IPS-11a (cell line): ENCODE data around the gene EIF2AK2.

Source experiments
- H3K4me3 ChIP-seq: one replicate; pipeline ENCODE4 v1.5.1; 2013; ENCODE audit warnings: low read depth, low read length, control low read depth

EIF2AK2 gene

GRCh38 chr2:37104178-37104577, 52.6 kb downstream of the EIF2AK2 start:
- no peak overlapping the region for H3K4me3 ChIP-seq

GRCh38 chr2:37102588-37102987, 54.2 kb downstream of the EIF2AK2 start:
- no peak overlapping the region for H3K4me3 ChIP-seq

- H3K4me3 ChIP-seq, result no peak overlapping the region
Observed at GRCh38 chr2:37100054-37100453, 56.7 kb downstream of the EIF2AK2 start.

- no peak overlapping the region for H3K4me3 ChIP-seq
Observed at GRCh38 chr2:37098416-37099118, 58.2 kb downstream of the EIF2AK2 start.

- H3K4me3 ChIP-seq, result no peak overlapping the region
Observed at GRCh38 chr2:37096568-37096967, 60.2 kb downstream of the EIF2AK2 start.

GRCh38 chr2:37091873-37092272, 64.9 kb downstream of the EIF2AK2 start:
- no peak overlapping the region for H3K4me3 ChIP-seq

- H3K4me3 ChIP-seq, result no peak overlapping the region
Observed at GRCh38 chr2:37090019-37090477, 66.7 kb downstream of the EIF2AK2 start.

GRCh38 chr2:37085731-37086147, 71.0 kb downstream of the EIF2AK2 start:
- no peak overlapping the region for H3K4me3 ChIP-seq

GRCh38 chr2:37084797-37085196, 72.0 kb downstream of the EIF2AK2 start:
- peak overlapping the region; percentile 93 for H3K4me3 ChIP-seq

GRCh38 chr2:37083873-37084794, 72.6 kb downstream of the EIF2AK2 start, which contains the start of the genes GPATCH11 and HEATR5B:
Gene GPATCH11 (plus strand): TSS chr2:37084518. CDS start chr2:37088382, 3,864 bp downstream.
Gene HEATR5B (minus strand): TSS chr2:37084372. CDS start chr2:37083414, 958 bp downstream.
- peak within 1 kb of the TSS; percentile 93 for H3K4me3 ChIP-seq

- H3K4me3 ChIP-seq, result no peak overlapping the region
Observed at GRCh38 chr2:37080689-37081088, 76.1 kb downstream of the EIF2AK2 start.

- no peak overlapping the region for H3K4me3 ChIP-seq
Observed at GRCh38 chr2:37080266-37080665, 76.5 kb downstream of the EIF2AK2 start.

GRCh38 chr2:37070931-37071330, 85.8 kb downstream of the EIF2AK2 start:
- no peak overlapping the region for H3K4me3 ChIP-seq

GRCh38 chr2:37068686-37069085, 88.1 kb downstream of the EIF2AK2 start:
- H3K4me3 ChIP-seq, result no peak overlapping the region

- H3K4me3 ChIP-seq, result no peak overlapping the region
Observed at GRCh38 chr2:37061776-37062175, 95.0 kb downstream of the EIF2AK2 start.

GRCh38 chr2:37061013-37061711, 95.6 kb downstream of the EIF2AK2 start:
- H3K4me3 ChIP-seq, result no peak overlapping the region

GRCh38 chr2:37060446-37060845, 96.3 kb downstream of the EIF2AK2 start:
- H3K4me3 ChIP-seq, result no peak overlapping the region

- H3K4me3 ChIP-seq, result no peak overlapping the region
Observed at GRCh38 chr2:37059841-37060240, 96.9 kb downstream of the EIF2AK2 start.

GRCh38 chr2:37052600-37053332, 104.0 kb downstream of the EIF2AK2 start:
- no peak overlapping the region for H3K4me3 ChIP-seq
